ENCODE results near the gene RALGAPA1.

- no peak for TF ChIP-seq CTCF (conservative IDR thresholded peaks at IDR 0.05)
- TF ChIP-seq EZH2 (IDR thresholded peaks at IDR 0.05; ENCODE audit: low read depth), result no peak
These were observed 302.6 kb downstream of the RALGAPA1 start for GRCh38 chr14:35506461-35506860.

Measured in PC-9 (cell line).